HG03097 (cell line): Measurements from ENCODE around the gene TATDN2.
A peak's percentile ranks its signal among the peaks of the same experiment; 100 is the strongest.

ENCODE experiments used
- ATAC-seq: cut with Tn5 transposase; IDR thresholded peaks from one replicate; pipeline ENCODE4 v1.9.1; 2021; ENCODE audit not compliant: unreplicated experiment, low FRiP score

TATDN2 gene

GRCh38 chr3:10248184-10248983 is at the start of gene TATDN2:
TATDN2 (plus strand) TSS chr3:10248459; CDS start chr3:10249201, 742 bp downstream.
- ATAC-seq = peak; percentile 92

- ATAC-seq = peak; percentile 63
Observed at GRCh38 chr3:10198761-10199649, 49.3 kb upstream of the TATDN2 start.

- no peak for ATAC-seq
Observed at GRCh38 chr3:10204921-10205320, 43.3 kb upstream of the TATDN2 start.

GRCh38 chr3:10205451-10206165 is 42.7 kb upstream of the TATDN2 start:
- ATAC-seq = no peak

GRCh38 chr3:10206166-10206511 is 42.1 kb upstream of the TATDN2 start:
- ATAC-seq = no peak

GRCh38 chr3:10213156-10213792 is 35.0 kb upstream of the TATDN2 start:
- ATAC-seq = no peak

- ATAC-seq = no peak
Observed at GRCh38 chr3:10215578-10216368, 32.5 kb upstream of the TATDN2 start.

- ATAC-seq = no peak
Observed at GRCh38 chr3:10217359-10217758, 30.9 kb upstream of the TATDN2 start.

GRCh38 chr3:10219737-10220136 is 28.5 kb upstream of the TATDN2 start:
- no peak for ATAC-seq

- ATAC-seq = peak; percentile 52
Observed at GRCh38 chr3:10223676-10224639, 24.3 kb upstream of the TATDN2 start.

GRCh38 chr3:10224794-10225665 is 23.2 kb upstream of the TATDN2 start:
- no peak for ATAC-seq

- ATAC-seq = no peak
Observed at GRCh38 chr3:10226293-10226692, 22.0 kb upstream of the TATDN2 start.

- no peak for ATAC-seq
Observed at GRCh38 chr3:10228248-10228950, 19.9 kb upstream of the TATDN2 start.

GRCh38 chr3:10229576-10229975 is 18.7 kb upstream of the TATDN2 start:
- ATAC-seq = no peak

- no peak for ATAC-seq
Observed at GRCh38 chr3:10232137-10232536, 16.1 kb upstream of the TATDN2 start.

- ATAC-seq = no peak
Observed at GRCh38 chr3:10233988-10234387, 14.3 kb upstream of the TATDN2 start.
